OCI-LY1 (cell line): ENCODE measurements around the gene VWC2L.

Source experiments
- H2AFZ ChIP-seq: fragments of 200-600 bp; sonication (generic), shearing (Covaris generic); 2 replicates; pipeline ENCODE4 v1.6.0; 2014; ENCODE audit warnings: antibody characterized with exemption, mild to moderate bottlenecking, low read length
- H3F3A ChIP-seq: fragments of 200-600 bp; sonication (generic), shearing (Covaris generic); 2 replicates; pipeline ENCODE4 v1.6.0; 2014; ENCODE audit warnings: mild to moderate bottlenecking, antibody characterized with exemption, low read length, moderate library complexity; ENCODE audit not compliant: insufficient read depth
- H3K27ac ChIP-seq: fragments of 200-600 bp; sonication (generic); 2 replicates; pipeline ENCODE4 v1.5.1; 2014; ENCODE audit warnings: low read length, mixed run types, mild to moderate bottlenecking, low read depth; ENCODE audit not compliant: poor library complexity, severe bottlenecking
- H3K27me3 ChIP-seq: fragments of 200-600 bp; sonication (generic); 2 replicates; pipeline ENCODE4 v1.6.0; 2014; ENCODE audit warnings: antibody characterized with exemption, mild to moderate bottlenecking, low read length, moderate library complexity; ENCODE audit not compliant: insufficient read depth
- H3K36me3 ChIP-seq: fragments of 200-600 bp; sonication (generic); 2 replicates; pipeline ENCODE4 v1.6.1; 2014; ENCODE audit warnings: mild to moderate bottlenecking, antibody characterized with exemption, low read length, moderate library complexity, mixed read lengths; ENCODE audit not compliant: insufficient read depth
- H3K4me1 ChIP-seq: fragments of 200-600 bp; sonication (generic); 2 replicates; pipeline ENCODE4 v1.5.1; 2014; ENCODE audit warnings: mild to moderate bottlenecking, low read length, moderate library complexity; ENCODE audit not compliant: insufficient read depth, severe bottlenecking
- H3K4me2 ChIP-seq: fragments of 200-600 bp; sonication (generic), shearing (Covaris generic); 2 replicates; pipeline ENCODE4 v1.6.1; 2014; ENCODE audit warnings: low read length
- H3K4me3 ChIP-seq: fragments of 200-600 bp; sonication (generic); 2 replicates; pipeline ENCODE4 v1.5.1; 2014; ENCODE audit warnings: low read length, low read depth, mild to moderate bottlenecking, mixed read lengths; ENCODE audit not compliant: poor library complexity, severe bottlenecking
- H3K79me2 ChIP-seq: fragments of 200-600 bp; shearing (Covaris generic); 2 replicates; pipeline ENCODE4 v1.6.1; 2016; ENCODE audit warnings: mixed run types, low read length, mixed read lengths; ENCODE audit not compliant: insufficient read depth
- H3K9ac ChIP-seq: fragments of 200-600 bp; sonication (generic), shearing (Covaris generic); 2 replicates; pipeline ENCODE4 v1.6.1; 2014; ENCODE audit warnings: mild to moderate bottlenecking, low read length, mixed read lengths
- H3K9me2 ChIP-seq: fragments of 200-600 bp; sonication (generic), shearing (Covaris generic); 2 replicates; pipeline ENCODE4 v1.6.1; 2014; ENCODE audit warnings: low read depth, mild to moderate bottlenecking, low read length, mixed read lengths
- H3K9me3 ChIP-seq: fragments of 200-600 bp; shearing (Covaris generic); 2 replicates; pipeline ENCODE4 v1.6.1; 2014; ENCODE audit warnings: low read length, mixed read lengths
- H4K20me1 ChIP-seq: fragments of 200-600 bp; sonication (generic), shearing (Covaris generic); 2 replicates; pipeline ENCODE4 v1.6.0; 2016; ENCODE audit warnings: mild to moderate bottlenecking, low read length; ENCODE audit not compliant: insufficient read depth
- EZH2 ChIP-seq: fragments of 200-600 bp; sonication (generic), shearing (Covaris generic); IDR thresholded peaks from 2 replicates; pipeline ENCODE4 v1.8.0; 2017; ENCODE audit warnings: borderline replicate concordance, mixed run types, mild to moderate bottlenecking, antibody characterized with exemption, low read length, moderate library complexity, mixed read lengths
- TF ChIP-seq, protein P1 (sequence below): fragments of 200-600 bp; sonication (generic), shearing (Covaris generic); IDR thresholded peaks from 2 replicates; pipeline ENCODE4 v1.5.1; 2017; ENCODE audit warnings: mild to moderate bottlenecking, antibody characterized with exemption, low read length, moderate library complexity, mixed read lengths

VWC2L gene

DNA sequence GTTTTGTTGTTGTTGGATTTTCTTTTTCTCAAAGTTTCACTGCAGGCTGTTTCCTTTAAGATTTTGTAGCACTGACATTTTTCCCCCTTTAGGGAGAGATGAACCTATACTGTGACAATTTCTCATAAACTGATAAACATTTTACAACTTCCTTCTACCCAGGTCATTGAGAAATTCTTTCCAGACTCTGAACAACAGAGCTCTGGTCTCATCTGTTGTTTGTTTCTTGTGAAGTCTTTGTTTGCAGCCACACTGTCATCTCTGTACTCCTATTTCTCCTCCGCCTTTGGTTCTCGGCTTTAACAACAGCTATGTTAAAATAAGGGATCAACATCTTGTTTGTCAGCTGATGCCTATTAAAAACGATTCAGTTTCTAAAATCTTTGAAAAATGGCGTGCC lies 167.6 kb downstream of the VWC2L start:
- Histone ChIP-seq H3K4me1 (no peaks in the 10 kb centered on the region), H4K20me1 (no peaks in the 10 kb centered on the region), H3K27ac (no peak overlapping the region), H2AFZ (no peak overlapping the region), H3K79me2 (no peaks in the 10 kb centered on the region), H3F3A (no peaks in the 10 kb centered on the region), H3K36me3 (no peaks in the 10 kb centered on the region), H3K9ac (no peak overlapping the region), H3K27me3 (no peaks in the 10 kb centered on the region), H3K9me2 (no peaks in the 10 kb centered on the region), H3K9me3 (no peaks in the 10 kb centered on the region), H3K4me3 (no peak overlapping the region), H3K4me2 (no peak overlapping the region)
- TF ChIP-seq, protein P1, sequence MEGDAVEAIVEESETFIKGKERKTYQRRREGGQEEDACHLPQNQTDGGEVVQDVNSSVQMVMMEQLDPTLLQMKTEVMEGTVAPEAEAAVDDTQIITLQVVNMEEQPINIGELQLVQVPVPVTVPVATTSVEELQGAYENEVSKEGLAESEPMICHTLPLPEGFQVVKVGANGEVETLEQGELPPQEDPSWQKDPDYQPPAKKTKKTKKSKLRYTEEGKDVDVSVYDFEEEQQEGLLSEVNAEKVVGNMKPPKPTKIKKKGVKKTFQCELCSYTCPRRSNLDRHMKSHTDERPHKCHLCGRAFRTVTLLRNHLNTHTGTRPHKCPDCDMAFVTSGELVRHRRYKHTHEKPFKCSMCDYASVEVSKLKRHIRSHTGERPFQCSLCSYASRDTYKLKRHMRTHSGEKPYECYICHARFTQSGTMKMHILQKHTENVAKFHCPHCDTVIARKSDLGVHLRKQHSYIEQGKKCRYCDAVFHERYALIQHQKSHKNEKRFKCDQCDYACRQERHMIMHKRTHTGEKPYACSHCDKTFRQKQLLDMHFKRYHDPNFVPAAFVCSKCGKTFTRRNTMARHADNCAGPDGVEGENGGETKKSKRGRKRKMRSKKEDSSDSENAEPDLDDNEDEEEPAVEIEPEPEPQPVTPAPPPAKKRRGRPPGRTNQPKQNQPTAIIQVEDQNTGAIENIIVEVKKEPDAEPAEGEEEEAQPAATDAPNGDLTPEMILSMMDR, result no peak
- TF ChIP-seq EZH2, result no peak

DNA sequence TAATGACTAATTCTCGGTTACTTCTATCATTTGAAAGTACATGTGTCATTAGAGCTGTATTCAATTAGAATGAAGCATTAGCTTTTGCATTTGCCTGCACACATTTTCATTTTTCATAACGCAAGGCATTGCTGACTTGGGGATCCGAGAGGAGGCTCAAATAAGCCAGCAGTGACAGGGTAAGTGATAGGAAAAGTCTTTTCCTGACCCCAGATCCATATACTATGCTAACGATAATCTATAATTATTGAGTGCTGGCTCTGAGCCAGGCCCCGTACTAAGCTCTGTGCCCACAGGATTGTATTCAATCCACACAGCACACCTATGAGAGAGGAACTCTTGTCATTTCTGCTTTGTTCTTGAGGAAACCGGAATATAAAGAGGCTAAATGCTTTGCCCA lies 168.2 kb downstream of the VWC2L start:
- no peaks in the 10 kb centered on the region for H3F3A ChIP-seq
- no peaks in the 10 kb centered on the region for H3K27me3 ChIP-seq
- no peaks in the 10 kb centered on the region for H3K4me1 ChIP-seq
- H2AFZ ChIP-seq, result no peak overlapping the region
- TF ChIP-seq, protein P1, result no peak
- TF ChIP-seq EZH2, result no peak
- H3K36me3 ChIP-seq, result no peaks in the 10 kb centered on the region
- H3K27ac ChIP-seq, result no peak overlapping the region
- H3K9ac ChIP-seq, result no peak overlapping the region
- no peaks in the 10 kb centered on the region for H3K79me2 ChIP-seq
- no peak overlapping the region for H3K4me2 ChIP-seq
- no peaks in the 10 kb centered on the region for H4K20me1 ChIP-seq
- no peaks in the 10 kb centered on the region for H3K9me3 ChIP-seq
- H3K9me2 ChIP-seq, result no peaks in the 10 kb centered on the region
- H3K4me3 ChIP-seq, result no peak overlapping the region

DNA sequence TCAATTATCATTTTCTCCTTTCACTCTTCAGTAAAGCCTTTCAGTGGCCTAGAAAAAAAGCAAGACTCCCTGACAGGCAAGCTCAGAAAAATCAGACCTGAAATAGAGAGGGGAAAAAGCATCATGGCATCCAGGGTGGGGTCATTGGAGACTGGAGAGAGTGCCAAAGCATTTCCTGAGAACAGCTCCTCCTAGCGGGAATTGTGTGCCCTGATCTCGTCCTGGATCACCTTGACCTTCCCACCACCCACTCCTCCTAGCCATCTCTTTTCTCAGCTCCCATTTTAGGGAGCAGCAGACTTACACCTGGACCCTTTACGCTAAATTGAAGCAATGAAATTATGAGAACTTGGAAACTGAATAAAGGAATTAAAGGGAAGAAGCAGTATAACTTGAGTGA lies 176.6 kb downstream of the VWC2L start:
- Histone ChIP-seq H3K27ac (no peak overlapping the region), H2AFZ (no peak overlapping the region), H3K9ac (no peak overlapping the region), H3K4me3 (no peak overlapping the region), H3K4me1 (no peaks in the 10 kb centered on the region), H3F3A (no peaks in the 10 kb centered on the region), H3K9me3 (no peaks in the 10 kb centered on the region), H3K27me3 (no peaks in the 10 kb centered on the region), H3K9me2 (no peaks in the 10 kb centered on the region), H3K79me2 (no peaks in the 10 kb centered on the region), H4K20me1 (no peaks in the 10 kb centered on the region), H3K36me3 (no peaks in the 10 kb centered on the region), H3K4me2 (no peak overlapping the region)
- TF ChIP-seq, protein P1, result peak; percentile 45; the same call in 1 of the 2 replicates
- no peak for TF ChIP-seq EZH2
